Measurements from ENCODE around the gene C12orf56. TPM values are rescaled to one million over a fixed set of nuclear protein-coding genes. Genes with fewer than 3 reads are reported as not detected.

The C12orf56 gene, protein sequence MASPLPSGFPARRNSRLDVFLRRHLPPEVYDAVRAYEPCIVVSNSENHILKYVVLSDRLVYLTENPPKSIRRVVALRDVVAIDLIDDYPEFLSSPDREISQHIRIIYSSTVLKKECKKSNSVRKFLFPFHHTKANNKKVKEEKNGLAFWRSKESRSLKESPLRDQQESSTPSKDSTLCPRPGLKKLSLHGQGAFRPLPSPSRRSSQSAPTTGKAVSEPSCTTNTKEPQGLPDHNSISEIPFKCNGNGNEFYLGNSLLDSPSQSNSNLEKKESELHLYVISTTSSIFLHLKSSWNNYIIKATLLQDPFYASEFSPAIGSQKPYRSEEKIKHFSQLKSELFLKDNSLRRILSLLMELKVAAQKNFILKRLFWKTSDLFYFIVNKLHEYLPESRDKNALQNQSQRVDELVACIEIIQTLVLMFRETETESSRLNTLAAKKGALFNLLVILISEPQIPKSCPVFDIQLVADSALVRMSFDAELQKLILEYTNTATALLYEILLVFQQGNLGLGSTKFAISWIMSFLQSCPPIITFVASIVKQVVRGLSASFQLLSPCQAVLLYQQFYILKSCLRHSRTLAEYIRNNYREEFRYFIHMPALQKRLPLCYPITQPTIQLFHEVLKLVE
- total RNA-seq: 2.6 and 3.1 TPM in 2 replicates

DNA sequence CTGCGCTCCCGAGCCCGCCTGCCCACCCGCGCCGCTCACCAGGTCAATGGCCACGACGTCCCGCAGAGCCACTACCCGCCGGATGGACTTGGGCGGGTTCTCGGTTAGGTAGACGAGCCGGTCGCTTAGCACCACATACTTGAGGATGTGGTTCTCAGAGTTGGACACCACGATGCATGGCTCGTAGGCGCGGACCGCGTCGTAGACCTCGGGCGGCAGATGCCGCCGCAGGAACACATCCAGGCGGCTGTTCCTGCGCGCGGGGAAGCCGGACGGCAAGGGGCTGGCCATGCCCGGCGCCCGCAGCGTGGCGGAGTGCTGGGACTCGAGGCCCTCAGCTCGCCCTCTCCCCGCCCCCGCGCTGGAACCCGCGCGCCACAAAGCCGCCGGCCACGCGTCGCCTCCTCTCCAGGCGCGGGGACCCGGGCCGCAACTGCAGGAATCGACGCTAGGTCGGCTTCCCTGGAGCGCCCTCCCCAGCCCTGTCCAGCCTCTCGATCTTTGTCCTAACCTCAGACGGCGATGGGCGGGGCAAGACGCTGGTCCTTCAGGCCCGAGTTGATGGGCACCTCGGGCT lies at the start of gene C12orf56:
Gene C12orf56 (minus strand): TSS at position 484 of the 577 bp plus-strand sequence. CDS start 193 bp downstream, at position 291.
- DNase-seq (ENCODE audit: low read depth): no peak

DNA sequence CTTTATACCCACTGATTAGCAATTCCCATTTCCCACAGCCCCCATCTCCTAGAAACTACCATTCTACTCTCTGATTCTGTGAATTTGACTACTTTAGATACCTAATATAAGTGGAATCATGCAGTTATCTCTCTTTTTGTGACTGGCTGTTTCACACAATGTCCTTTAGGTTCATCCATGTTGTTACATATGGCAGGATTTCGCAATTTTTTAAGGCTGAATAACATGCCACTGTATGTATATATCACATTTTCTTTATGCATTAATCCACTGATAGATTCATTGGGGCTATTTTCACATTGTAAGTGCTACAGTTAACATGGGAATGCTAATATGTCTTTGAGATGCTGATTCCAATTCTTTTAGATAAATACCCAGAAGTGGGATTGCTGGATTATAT lies 49.5 kb upstream of the C12orf56 start:
- DNase-seq (ENCODE audit: low read depth): no peak

DNA sequence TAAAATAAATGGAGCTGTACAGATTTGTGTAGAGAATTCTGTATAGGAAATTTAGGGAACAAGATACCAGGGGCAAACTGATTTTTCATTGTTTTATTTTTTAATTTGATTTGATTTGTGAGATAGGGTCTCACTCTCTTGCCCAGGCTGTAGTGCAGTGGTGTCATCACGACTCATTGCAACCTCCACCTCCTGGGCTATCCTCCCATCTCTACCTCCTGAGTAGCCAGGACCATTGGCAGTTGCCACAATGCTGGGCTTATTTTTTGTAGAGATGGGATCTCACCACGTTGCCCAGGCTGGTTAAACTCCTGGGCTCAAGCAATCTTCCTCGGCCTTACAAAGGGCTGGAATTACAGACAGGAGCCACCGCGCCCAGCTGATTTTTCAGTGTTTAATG lies 43.4 kb upstream of the C12orf56 start:
- no peak for DNase-seq (ENCODE audit: low read depth)

DNA sequence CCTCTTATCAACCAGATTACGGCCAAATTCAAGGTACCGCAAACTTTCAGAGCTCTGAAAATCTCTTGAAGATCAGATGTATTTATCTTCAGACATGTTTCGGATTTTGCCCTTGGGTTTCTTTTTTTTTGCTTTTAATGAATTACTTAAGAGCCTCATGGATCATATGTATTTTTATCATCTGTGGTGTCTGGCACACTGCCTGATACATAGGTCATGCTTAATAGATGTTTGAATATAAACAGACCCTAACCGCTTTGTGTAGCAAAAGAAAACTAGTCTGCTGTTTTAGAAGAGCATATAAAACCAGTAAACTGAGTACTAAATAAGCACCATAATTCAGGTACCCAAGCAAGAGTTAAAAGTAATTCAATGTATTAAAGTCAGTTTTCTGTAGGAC lies 41.2 kb upstream of the C12orf56 start:
- DNase-seq (ENCODE audit: low read depth): no peak

DNA sequence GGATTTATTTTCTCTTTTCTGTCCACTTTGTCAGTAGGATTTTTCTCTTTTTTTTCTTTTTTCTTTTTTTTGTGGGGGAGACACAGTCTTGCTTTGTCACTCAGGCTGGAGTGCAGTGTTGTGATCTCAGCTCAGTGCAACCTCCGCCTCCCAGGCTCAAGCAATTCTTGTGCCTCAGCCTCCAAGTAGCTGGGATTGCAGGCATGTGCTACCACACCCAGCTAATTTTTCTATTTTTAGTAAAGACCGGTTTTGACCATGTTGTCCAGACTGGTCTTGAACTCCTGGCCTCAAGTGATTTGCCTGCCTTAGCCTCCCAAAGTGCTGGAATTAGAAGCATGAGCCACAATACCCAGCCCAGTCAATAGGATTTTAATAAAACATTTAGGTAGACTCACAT lies 40.3 kb upstream of the C12orf56 start:
- DNase-seq (ENCODE audit: low read depth): no peak

DNA sequence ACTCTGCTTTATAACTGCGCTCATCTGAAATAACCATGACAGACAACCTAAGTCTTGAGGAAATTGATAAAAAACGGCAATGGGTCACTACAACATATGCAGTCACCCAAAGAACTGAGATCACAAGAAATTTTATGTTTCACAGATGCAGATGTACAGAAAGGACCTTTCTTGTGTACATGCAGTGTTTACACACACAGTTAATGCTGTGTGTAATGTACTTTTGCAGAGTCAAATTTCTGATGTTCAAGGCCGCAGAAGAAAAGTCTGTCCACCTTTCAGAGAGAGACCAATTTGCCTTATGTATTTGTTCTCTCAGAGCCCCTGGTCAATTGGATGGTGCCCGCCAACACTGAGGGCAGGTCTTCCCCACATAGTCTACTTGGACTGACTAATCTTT lies 38.4 kb upstream of the C12orf56 start:
- no peak for DNase-seq (ENCODE audit: low read depth)

DNA sequence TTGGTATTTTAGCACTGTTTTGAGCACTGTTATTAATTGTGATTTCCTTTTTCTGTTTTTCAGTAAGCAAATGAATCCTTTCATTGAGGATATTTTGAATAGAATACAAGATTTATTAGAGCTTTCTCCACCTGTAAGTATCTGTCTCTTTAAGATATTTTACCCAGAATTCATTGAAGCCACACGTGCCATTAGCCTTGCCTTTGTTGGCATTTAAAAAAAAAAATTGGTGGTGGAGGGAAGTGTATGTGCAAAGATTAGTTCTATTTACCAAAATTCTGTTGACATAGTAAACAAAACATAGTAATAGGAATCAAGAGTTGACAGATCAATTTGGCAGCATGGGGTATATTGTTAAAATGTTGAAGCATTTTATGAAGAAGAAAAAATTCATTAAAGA lies 37.4 kb upstream of the C12orf56 start:
- no peak for DNase-seq (ENCODE audit: low read depth)

DNA sequence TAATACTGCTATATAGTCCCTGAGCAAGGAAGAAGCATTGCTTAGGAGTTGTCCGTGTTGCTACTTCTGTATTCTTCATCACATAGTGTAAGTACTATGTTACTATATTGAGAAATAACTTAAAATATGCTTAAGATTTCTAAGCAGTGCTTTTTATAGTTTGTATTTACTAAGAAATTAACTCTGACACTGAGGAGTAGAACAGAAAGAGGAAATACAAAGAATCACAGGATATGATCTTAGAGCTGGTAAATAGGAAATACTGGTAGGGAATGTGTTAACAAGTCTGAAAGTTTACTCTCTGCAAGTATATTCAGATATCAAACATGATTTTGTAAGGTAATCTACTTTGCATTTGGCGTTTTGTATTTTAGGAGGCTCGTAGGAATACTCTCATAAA lies 29.1 kb upstream of the C12orf56 start:
- DNase-seq (ENCODE audit: low read depth): no peak

DNA sequence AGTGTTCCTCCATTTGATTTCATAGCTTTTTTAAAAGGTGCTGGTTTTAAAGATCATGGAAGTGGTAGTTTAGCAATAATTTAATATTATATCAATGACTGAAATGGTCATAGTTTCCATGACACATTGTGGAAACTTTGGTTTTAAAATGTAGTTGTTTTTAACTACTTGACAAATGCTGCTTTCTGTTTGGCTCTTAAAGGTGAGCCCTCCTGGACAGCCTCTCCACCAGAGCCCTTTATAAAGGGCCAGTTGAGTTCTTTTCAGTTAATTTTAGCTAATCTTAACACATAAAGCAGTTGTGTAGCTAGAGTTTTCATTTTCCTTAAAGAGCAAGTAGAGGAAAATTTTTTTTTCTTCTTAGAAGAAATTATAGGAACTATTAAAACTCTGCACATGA lies 27.7 kb upstream of the C12orf56 start:
- DNase-seq (ENCODE audit: low read depth): no peak

DNA sequence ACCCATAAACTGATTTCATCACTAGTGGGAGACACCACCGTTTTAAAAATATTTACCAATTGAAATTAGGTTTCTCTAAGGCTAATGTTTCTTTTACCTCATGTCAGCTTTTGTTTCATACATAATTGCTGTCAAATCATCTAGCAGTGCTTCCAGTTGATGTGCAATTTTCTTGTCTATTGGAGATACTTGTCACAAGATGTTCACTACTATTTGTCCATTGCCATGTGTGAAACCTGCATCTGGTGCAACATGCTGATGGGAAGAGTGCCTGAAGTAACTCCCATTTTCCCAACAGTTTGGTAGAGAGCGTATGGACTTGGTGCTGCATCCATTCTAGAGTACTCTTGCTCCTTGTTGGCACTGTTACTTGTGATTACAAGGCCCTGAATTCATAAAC lies 23.3 kb upstream of the C12orf56 start:
- no peak for DNase-seq (ENCODE audit: low read depth)

DNA sequence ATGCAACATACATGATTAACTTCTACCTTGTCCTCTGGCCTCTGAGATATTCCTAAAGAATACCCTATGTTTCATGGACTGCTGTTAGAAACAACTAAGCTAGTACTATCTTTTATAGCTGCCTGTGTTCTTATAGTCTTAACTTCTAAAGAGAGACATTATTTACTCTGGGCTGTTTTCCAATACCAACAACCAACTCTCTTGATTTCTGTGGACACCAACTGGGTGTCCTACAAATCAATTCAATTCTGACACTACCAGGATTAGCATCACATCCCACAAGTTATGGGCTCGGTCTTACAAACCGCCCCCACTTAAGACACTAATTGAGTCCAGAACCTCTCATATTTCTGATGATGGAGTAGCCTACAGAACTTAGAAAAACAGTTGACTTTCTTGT lies 21.9 kb upstream of the C12orf56 start:
- no peak for DNase-seq (ENCODE audit: low read depth)

DNA sequence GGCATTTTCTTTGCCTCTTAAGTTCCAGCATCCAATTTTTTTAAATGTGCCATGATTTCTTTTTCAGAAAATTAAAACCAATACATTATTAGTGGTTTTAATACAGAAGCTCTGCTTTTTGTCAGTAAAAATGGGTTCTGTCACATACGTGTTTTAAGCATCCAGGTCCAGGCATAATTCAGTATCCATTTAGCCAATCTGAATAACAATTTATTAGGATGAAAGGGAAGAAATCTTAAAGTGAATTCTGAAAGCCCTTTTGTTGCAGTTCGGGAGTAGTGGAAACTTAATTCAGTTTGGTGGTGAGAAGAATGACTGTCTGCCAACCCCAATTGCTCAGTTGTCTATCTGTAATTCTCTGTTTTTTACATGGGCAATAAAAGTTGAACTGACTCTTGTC lies 20.9 kb upstream of the C12orf56 start:
- no peak for DNase-seq (ENCODE audit: low read depth)

DNA sequence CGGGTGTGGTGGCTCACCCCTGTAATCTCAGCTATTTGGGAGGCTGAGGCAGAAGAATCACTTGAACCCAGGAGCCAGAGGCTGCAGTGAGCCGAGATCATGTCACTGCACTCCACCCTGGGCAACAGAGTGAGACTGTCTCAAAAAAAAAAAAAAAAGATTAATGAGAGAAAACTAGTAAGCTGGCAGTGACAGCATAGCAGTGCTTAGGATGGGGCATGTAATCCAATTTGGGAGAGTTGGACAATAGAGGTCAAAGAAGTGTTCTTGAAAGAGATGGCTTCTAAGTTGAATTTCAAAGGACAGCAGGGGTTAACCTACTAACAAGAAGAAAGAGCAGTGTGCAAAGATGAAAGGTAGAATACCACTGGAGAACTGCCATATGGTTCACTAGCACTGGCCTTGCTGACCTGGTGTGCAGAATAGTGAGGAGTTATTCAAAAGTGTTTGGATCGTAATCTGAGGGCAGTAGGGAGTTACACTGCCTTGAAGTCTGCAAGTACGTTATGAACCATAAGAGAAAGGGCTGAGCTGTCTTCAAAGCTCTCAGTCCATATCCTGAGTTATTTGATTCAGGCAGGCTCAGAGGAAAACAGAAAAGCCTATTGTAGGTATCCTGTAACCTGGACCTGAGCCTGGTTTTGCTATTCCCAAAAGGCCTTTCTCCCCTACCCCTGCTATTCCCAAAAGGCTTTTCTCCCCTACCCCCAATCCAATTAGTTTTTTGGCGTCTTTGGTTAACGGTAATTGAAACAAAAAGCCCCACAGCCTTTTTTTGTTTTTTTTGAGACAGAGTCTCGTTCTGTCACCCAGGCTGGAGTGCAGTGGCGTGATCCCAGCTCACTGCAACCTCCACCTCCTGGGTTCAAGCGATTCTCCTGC lies 17.0 kb upstream of the C12orf56 start:
- no peak for DNase-seq (ENCODE audit: low read depth)

DNA sequence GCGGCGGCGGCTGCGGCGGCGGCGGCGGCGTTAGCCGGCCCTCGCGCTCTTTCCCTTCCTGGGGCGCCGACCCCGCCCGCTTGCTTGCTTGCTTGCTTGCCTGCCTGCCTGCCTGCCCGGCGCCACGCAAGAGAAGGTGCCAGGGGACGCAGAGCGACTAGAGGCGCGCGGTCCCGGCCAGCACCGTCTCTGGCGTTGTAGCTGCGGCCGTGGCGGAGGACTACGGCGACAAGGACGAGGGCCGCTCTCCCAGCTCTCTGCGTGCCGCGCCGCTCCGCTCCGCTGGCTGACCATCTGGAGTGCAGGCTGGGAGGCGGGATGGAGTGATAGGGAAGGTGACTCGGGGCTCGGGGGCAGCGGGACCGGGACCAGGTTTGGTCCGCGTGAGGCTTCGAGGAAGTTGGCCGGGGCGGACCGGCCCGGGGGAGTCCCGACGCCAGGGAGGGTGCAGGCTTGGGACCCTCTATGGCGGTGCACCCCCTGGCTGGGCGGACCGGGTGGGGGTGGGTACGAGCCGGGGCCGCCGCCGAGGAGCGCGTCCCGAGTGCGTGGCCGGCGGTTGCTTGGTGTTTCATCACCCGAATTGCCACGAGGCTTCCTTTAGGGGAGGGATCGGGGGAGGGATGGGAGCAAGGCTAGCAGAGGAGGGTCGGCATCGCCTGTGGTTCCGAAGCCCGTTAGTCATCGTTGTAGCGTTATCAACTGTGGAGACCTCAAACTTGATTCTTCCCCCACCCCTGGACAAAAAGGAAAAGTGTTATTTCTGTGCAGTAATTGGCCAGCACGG lies 14.1 kb upstream of the C12orf56 start:
- peak; percentile 38 for DNase-seq (ENCODE audit: low read depth)

DNA sequence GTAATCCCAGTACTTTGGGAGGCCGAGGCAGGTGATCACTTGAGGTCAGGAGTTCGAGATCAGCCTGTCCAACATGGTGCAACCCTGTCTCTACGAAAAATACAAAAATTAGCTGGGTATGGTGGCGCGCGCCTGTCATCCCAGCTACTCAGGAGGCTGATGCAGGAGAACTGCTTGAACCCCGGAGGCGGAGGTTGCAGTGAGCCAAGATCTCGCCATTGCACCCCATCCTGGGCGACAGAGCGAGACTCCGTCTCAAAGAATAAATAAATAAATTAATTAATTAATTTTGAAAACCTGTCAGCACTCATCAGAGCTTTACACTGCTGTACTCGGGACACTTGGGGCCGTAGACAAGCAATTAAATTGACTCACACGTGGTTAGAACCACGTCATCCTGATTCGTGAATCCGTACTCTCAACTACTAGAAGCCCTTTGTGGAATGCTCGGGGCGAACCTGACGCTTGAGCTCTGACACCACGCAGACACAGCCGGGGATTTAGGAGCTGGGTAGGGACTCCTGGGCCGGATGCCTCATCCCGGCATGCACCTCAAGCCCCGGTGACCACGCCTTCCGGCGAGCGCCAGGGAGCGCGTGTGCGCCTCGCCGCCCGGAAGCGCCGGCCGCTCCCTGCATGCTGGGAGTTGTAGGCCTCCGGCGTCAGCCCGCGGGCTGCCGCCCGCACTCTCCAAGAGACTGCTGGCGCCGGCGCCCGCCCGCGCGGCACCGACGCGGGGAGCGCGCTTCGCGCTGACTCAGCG lies 13.3 kb upstream of the C12orf56 start, which contains the start of gene XPOT:
Gene XPOT (plus strand): TSS at position 686 of the 763 bp plus-strand sequence. CDS start 5,644 bp downstream, outside the sequence.
- DNase-seq (ENCODE audit: low read depth): peak; percentile 93

DNA sequence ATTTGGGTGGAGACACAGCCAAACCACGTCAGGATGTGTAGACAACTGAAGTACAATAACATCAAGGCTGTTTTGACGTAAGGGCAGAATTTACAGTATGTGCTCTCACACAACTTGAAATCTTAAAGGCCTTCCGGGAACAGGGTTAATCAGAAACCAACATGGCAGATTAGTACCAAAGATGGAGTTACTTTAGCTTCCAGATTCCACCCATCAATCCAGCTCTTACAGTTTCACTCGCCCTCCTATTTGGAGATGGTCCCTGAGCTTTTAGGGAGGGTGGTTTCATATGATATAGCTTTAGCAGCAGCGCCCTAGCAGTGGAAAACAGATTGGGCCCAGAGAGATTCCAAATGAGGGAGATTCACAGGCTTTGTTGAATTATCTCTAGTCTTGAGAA lies 11.6 kb upstream of the C12orf56 start:
- DNase-seq (ENCODE audit: low read depth): no peak

DNA sequence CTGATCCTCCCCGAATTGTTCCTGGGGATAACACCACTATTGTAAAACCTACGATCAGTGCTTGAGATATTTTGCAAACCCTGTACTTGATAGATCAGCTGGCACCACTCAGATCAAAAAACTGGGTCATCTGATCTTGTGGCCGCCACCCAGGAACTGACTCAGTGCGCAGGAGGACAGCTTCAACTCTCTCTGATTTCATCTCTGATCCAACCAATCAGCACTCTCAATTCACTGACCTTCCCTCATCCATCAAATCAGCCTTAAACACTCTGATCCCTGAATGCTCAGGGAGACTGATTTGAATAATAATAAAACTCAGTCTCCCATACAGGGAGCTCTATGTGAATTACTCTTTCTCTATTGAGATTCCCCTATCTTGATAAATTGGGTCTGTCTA lies 9.5 kb upstream of the C12orf56 start:
- no peak for DNase-seq (ENCODE audit: low read depth)

DNA sequence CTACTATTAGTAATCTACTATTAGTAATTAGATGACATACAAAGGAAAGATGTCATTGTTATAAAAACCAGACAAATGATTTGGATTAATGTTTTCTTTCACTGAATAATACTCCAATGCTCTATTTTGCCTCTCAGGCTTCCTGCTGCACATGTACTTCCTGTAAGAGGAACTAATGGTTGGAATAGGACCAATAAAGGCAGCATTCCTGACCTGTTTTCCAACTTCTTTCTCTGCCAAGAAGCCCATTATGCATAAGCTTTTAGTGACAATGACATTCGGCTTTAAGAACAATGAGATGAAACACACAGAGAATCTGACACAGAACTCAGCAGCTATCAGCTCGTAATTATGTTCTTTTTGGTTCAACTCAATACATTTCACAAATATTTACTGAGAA lies 5.2 kb upstream of the C12orf56 start:
- no peak for DNase-seq (ENCODE audit: low read depth)

DNA sequence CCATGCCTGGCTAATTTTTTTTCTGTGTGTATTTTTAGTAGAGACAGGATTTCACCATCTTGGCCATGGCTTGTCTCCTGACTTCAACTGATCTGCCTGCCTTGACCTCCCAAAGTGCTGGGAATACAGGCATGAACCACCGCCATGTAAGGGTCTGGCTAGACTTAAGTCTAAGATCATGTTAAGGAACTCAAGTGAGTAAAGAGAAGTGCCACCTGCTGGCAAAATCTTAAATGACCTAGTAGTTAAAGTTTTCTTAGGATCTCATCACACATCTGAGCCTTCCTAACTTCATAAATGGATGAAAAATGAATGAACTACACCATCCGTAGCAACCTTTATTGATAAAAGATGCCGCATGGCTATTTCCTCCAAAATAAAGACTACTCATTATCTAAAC lies 1.7 kb upstream of the C12orf56 start:
- peak; percentile 63 for DNase-seq (ENCODE audit: low read depth)

DNA sequence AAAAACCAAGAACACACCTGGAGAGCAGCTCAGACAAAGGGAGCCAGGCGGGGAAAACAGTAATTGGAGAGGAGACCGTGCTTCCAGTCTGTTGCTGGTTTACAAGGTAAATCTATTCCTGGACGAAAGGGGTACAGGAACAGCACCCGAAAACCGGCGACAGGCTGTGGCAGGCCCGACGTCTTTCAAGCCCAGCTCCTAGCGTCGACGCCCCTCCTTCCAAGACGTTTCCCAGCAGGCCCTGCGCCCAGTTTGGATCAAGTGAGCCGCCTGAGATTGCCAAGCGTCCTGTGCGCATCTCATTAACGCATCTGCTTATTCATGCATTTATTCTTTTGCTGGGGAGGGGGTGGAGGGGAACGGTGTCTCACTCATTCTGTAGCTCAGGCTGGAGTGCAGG lies 1.4 kb downstream of the C12orf56 start:
- DNase-seq (ENCODE audit: low read depth): no peak

Measured in renal cortical epithelial cell (primary cell).